T follicular helper cell (primary cell): Measurements from ENCODE around the gene DGKQ.
A peak's percentile ranks its signal among the peaks of the same experiment; 100 is the strongest.
"Not testable (repeated sequence)": the region's sequence is repeated elsewhere in the genome, so short reads cannot be mapped to it uniquely, and the experiment has no call there.

ENCODE experiments used
- DNase-seq: peaks from one replicate; pipeline ENCODE4 v3.0.0-alpha.2; 2020; ENCODE audit warnings: low read depth

The DGKQ gene

GRCh38 chr4:976016-976415 is 2.6 kb upstream of the DGKQ start:
- DNase-seq, result not testable (repeated sequence)

- DNase-seq, result no peak
These were observed 1.3 kb upstream of the DGKQ start for GRCh38 chr4:974668-975067.

GRCh38 chr4:972651-973424 is 531 bp downstream of the DGKQ start:
- peak; percentile 44 for DNase-seq

GRCh38 chr4:971666-972500 is 1.5 kb downstream of the DGKQ start:
- DNase-seq, result no peak

GRCh38 chr4:970854-971520 is 2.4 kb downstream of the DGKQ start:
- no peak for DNase-seq

GRCh38 chr4:970046-970745 is 3.2 kb downstream of the DGKQ start:
- no peak for DNase-seq

GRCh38 chr4:968621-969394 is 4.6 kb downstream of the DGKQ start:
- no peak for DNase-seq

- no peak for DNase-seq
These were observed 5.1 kb downstream of the DGKQ start for GRCh38 chr4:968221-968620.

GRCh38 chr4:967113-968104 is 6.0 kb downstream of the DGKQ start:
- no peak for DNase-seq

GRCh38 chr4:966266-967112 is 6.9 kb downstream of the DGKQ start:
- DNase-seq, result no peak

- DNase-seq, result no peak
These were observed 7.6 kb downstream of the DGKQ start for GRCh38 chr4:965766-966134.

GRCh38 chr4:965048-965765 is 8.2 kb downstream of the DGKQ start:
- DNase-seq, result no peak

GRCh38 chr4:964346-965025 is 8.9 kb downstream of the DGKQ start:
- no peak for DNase-seq

GRCh38 chr4:963276-964225 is 9.8 kb downstream of the DGKQ start:
- DNase-seq, result no peak

GRCh38 chr4:962231-963208 is 10.8 kb downstream of the DGKQ start:
- no peak for DNase-seq
